Retinal pigment epithelial cell (primary cell): ENCODE results near the gene DESI1.
A peak's percentile ranks its signal among the peaks of the same experiment; 100 is the strongest.

Experiments
- DNase-seq: peaks from one replicate; pipeline ENCODE4 v3.0.0-alpha.2; 2010; ENCODE audit warnings: low read depth
- H3K4me3 ChIP-seq: 2 replicates; pipeline ENCODE4 v1.5.1; 2011; ENCODE audit warnings: mild to moderate bottlenecking, low read length, control low read depth, moderate library complexity
- TF ChIP-seq, protein P1 (sequence below): conservative IDR thresholded peaks from 2 replicates; pipeline ENCODE4 v1.5.1; 2011; ENCODE audit warnings: low read depth, low read length, control low read depth, inconsistent platforms

Gene DESI1

DNA sequence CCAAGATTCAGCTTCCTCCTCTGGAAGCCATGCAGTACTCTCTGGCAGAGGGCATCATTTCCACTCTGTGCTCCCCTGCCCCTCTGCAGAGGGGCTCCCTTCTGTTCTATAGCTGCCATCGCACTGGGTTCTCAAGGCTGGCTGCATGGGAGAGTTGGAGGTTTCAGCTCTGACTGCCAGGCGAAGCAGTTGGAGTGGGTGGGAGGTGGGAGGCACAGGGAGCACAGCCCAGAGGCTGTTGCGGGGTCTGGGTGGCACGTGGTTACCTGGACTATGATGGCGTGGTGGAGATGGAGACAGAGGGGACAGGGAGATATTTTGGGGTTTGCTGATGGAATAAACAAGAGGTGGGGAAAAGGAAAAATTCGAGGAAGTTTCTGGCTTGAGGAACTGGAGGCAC, 36.0 kb downstream of the DESI1 start:
- DNase-seq, result no peak
- H3K4me3 ChIP-seq, result no peak overlapping the region
- TF ChIP-seq, protein P1, sequence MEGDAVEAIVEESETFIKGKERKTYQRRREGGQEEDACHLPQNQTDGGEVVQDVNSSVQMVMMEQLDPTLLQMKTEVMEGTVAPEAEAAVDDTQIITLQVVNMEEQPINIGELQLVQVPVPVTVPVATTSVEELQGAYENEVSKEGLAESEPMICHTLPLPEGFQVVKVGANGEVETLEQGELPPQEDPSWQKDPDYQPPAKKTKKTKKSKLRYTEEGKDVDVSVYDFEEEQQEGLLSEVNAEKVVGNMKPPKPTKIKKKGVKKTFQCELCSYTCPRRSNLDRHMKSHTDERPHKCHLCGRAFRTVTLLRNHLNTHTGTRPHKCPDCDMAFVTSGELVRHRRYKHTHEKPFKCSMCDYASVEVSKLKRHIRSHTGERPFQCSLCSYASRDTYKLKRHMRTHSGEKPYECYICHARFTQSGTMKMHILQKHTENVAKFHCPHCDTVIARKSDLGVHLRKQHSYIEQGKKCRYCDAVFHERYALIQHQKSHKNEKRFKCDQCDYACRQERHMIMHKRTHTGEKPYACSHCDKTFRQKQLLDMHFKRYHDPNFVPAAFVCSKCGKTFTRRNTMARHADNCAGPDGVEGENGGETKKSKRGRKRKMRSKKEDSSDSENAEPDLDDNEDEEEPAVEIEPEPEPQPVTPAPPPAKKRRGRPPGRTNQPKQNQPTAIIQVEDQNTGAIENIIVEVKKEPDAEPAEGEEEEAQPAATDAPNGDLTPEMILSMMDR, result no peak

DNA sequence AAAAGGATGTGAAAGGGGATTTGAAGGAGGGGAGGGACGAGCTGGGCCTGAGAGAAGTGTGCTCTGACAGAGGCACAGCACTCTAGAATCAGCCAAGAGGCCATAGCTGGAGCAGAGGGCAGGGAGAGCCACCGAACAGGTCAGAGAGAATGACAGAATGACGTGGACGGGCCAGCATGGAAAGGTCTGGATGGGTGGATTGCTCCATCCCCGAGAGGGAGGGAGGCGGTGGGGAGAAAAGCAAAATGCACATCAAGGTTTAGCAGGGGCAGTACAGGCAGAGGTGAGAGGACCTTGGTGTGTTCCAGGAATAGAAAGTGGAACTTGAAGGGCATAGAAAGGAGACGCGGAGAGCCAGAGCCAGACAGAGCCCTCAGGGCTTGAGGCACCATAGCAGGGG, 38.1 kb downstream of the DESI1 start:
- DNase-seq, result no peak
- no peak overlapping the region for H3K4me3 ChIP-seq
- TF ChIP-seq, protein P1, result no peak

DNA sequence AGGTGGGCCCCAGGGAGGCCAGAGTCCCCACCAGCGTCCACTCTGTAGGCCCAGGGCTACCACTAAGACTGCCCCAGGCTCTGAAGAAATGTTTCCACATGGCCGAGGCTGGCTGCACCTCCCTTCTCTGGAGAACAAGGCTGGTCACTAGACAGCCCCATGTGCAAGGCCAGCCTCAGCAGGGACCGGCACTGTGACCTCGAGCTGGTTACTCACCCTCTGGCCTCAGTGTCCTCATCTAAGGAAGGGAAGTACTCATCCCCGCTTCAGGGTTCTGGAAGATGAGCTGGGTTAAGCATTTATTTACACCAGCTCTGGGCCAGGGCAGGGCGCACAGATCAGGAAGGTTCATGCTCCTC, 40.9 kb downstream of the DESI1 start:
- TF ChIP-seq, protein P1, result no peak
- DNase-seq, result no peak

DNA sequence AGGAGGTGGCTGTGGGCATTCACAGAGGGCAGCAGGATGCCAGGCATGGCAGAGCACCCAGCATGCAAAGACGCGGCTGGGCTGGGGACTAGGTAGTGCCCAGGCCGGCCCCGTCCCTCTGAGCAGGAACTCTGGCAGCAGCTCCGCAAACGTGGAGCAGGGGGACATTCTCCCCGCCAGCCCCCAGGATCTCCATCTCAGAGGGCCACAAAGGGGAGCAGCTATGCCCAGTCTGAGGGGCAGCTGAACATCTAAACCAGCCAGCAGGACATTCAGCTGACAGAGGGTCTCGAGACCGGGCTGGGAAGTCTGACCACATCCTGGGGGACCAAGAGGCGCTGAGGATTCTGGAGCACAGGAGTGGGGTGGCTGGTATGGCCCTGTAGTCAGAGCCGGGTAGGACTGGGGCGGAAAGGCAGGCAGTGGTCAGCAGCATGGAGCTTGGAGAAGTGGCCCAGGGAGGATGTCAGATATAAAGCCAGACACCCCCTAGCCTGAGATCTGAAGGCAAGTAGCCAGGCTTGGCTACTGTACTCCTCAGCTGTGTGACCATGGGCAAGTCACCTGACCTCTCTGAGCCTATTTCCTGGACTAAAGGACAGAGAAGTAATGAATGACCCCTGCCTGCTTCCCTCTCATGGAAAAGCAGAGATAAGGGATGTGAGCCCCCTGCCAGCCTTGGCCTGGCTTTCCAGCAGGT, 41.4 kb downstream of the DESI1 start:
- DNase-seq, result no peak
- no peak overlapping the region for H3K4me3 ChIP-seq
- TF ChIP-seq, protein P1, result no peak

More for the DNA sequence above, 40.9 kb downstream of the DESI1 start:
- H3K4me3 ChIP-seq, result no peak overlapping the region

DNA sequence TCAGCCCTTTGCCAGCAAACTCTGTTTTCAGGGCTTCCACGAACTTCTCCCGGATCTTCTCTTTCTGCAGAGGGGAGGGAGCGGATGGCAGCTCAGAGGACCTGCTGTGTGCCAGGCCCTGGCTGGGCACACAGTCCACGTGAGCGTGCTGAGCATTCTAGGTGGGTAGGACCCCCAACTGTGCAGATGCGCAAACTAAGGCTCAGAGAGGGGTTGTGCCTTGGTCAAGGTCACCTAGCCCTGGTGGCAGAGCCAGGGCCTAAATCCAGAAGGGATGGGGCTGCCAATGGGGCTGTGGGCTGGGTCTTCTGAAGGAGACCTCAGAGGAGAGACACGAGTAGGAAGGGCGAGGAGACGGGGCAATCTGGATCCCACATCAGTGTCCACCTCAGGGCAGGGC, 42.0 kb downstream of the DESI1 start:
- H3K4me3 ChIP-seq, result no peak overlapping the region
- TF ChIP-seq, protein P1, result no peak
- no peak for DNase-seq

DNA sequence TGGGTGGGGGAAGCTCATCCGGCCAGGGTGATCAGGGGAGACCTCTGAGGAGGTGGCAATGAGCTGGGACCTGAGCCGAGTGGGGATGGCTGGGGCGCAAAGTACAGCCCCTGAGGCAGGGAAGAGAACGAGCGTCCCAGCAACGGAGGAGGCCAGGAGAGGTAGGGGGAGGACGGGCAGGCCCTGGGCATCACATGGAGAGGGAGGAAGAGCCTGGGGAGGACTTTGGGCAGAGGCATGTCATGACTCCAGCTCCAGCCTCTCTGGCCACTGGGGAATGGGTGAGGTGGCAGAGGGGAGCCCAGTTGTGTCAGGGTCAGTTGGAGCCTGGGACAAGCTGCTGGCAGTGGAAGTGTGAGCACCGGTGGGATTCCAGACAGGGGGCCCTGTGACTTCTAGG, 42.7 kb downstream of the DESI1 start:
- TF ChIP-seq, protein P1, result no peak
- no peak for DNase-seq

DNA sequence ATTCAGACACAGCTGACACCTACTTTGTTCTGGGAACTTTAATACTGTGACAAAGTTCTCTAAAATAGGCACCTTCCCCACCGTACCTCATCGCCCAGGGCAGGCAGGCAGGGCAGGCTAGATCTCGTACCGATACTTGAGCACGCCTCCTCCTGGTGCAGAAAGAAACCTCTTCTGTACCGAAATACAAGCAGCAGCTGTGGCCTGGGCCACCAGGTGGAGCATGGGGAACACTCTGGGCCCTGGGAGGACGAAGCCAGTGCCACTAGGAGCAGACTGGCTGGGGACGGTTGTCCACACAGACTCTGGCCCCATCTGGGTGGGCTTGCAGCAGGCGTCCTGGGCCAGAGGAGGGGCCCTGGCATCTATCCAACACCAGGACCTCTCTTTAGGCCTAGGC, 44.0 kb downstream of the DESI1 start:
- no peak for DNase-seq
- TF ChIP-seq, protein P1, result peak; percentile 91
- no peak overlapping the region for H3K4me3 ChIP-seq

More for the DNA sequence above, 42.7 kb downstream of the DESI1 start:
- H3K4me3 ChIP-seq, result no peak overlapping the region
